SU-DHL-6 (cell line): ENCODE data around the gene NOB1.
"Not testable (repeated sequence)": the region's sequence is repeated elsewhere in the genome, so short reads cannot be mapped to it uniquely, and the experiment has no call there.

Experiments used
- CTCF ChIP-seq: fragments of 200-600 bp; sonication (generic); IDR thresholded peaks from one replicate; pipeline ENCODE4 v1.5.1; 2017; ENCODE audit warnings: antibody characterized with exemption, mild to moderate bottlenecking, low read length, moderate library complexity; ENCODE audit not compliant: insufficient read depth, poor library complexity, severe bottlenecking
- EZH2phosphoT487 ChIP-seq: fragments of 200-600 bp; sonication (generic), shearing (Covaris generic); conservative IDR thresholded peaks from 2 replicates; pipeline ENCODE4 v1.6.1; 2018; ENCODE audit warnings: mild to moderate bottlenecking, antibody characterized with exemption, low read length, moderate library complexity, mixed read lengths

GRCh38 chr16:69731280-69731679 lies 23.4 kb downstream of the NOB1 start:
- TF ChIP-seq CTCF, EZH2phosphoT487: not testable (repeated sequence)
